Liver (tissue), 9 donors: ENCODE data around the gene PTP4A2. TPM values are rescaled to one million over a fixed set of nuclear protein-coding genes. Genes with fewer than 3 reads are reported as not detected.

Experiments used
- DNase-seq: peaks from one replicate; pipeline ENCODE4 v3.0.0-alpha.2; 2017; ENCODE audit warnings: low spot score
- H3K27ac ChIP-seq, 2 donors: one replicate each; pipeline ENCODE4 v1.7.0; 2013; ENCODE audit warnings: inconsistent platforms in 2 of 2, low read length in 2 of 2, control low read depth in 1 of 2, low read depth in 1 of 2, mild to moderate bottlenecking in 1 of 2
- H3K27me3 ChIP-seq, 4 donors: one replicate each; pipeline versions ENCODE4 v1.6.1 to v1.7.0; 2013; ENCODE audit warnings: low read length in 3 of 4, inconsistent platforms in 1 of 4, mild to moderate bottlenecking in 1 of 4, moderate library complexity in 1 of 4; ENCODE audit not compliant: control insufficient read depth in 4 of 4, insufficient read depth in 4 of 4
- H3K36me3 ChIP-seq, 4 donors: one replicate each; pipeline versions ENCODE4 v1.6.1 to v1.7.0; 2013; ENCODE audit warnings: low read length in 3 of 4, mild to moderate bottlenecking in 3 of 4, low read depth in 1 of 4, moderate library complexity in 1 of 4; ENCODE audit not compliant: control insufficient read depth in 4 of 4, insufficient read depth in 3 of 4
- H3K4me1 ChIP-seq, 4 donors: one replicate each; pipeline versions ENCODE4 v1.6.1 to v1.7.0; 2013; ENCODE audit warnings: low read length in 3 of 4, mild to moderate bottlenecking in 3 of 4, moderate library complexity in 1 of 4; ENCODE audit not compliant: control insufficient read depth in 4 of 4, insufficient read depth in 4 of 4
- H3K4me3 ChIP-seq, 3 donors: one replicate each; pipeline versions ENCODE4 v1.6.1 to v1.7.0; 2013; ENCODE audit warnings: low read length in 3 of 3, control low read depth in 1 of 3, low read depth in 1 of 3, mild to moderate bottlenecking in 1 of 3
- H3K9ac ChIP-seq, 2 donors: one replicate each; pipeline ENCODE4 v1.7.0; 2013; ENCODE audit warnings: low read length in 2 of 2, mild to moderate bottlenecking in 2 of 2, moderate library complexity in 2 of 2, control low read depth in 1 of 2, low read depth in 1 of 2
- H3K9me3 ChIP-seq, 4 donors: one replicate each; pipeline versions ENCODE4 v1.6.1 to v1.7.0; 2013; ENCODE audit warnings: low read length in 3 of 4; ENCODE audit not compliant: control insufficient read depth in 4 of 4
- ATF3 ChIP-seq: IDR thresholded peaks from 2 replicates; pipeline ENCODE4 v1.6.1; 2016; ENCODE audit warnings: antibody characterized with exemption
- CTCF ChIP-seq: fragments of 150-350 bp; IDR thresholded peaks from 2 replicates; pipeline ENCODE4 v1.5.1; 2017; ENCODE audit warnings: improper control_type of control experiment, low read depth, low read length; ENCODE audit not compliant: missing input control
- FOXA1 ChIP-seq: IDR thresholded peaks from 2 replicates; pipeline ENCODE4 v1.6.1; 2016; ENCODE audit warnings: antibody characterized with exemption
- FOXA2 ChIP-seq: IDR thresholded peaks from 2 replicates; pipeline ENCODE4 v1.6.1; 2016; ENCODE audit warnings: antibody characterized with exemption
- JUND ChIP-seq, 2 donors: IDR thresholded peaks; 2 replicates each; pipeline ENCODE4 v1.6.1; 2016; ENCODE audit warnings: antibody characterized with exemption in 2 of 2
- RAD21 ChIP-seq, 2 donors: IDR thresholded peaks; 2 replicates each; pipeline ENCODE4 v1.6.1; 2016; ENCODE audit warnings: antibody characterized with exemption in 2 of 2, mild to moderate bottlenecking in 2 of 2
- REST ChIP-seq: IDR thresholded peaks from 2 replicates; pipeline ENCODE4 v1.6.1; 2016; ENCODE audit warnings: antibody characterized with exemption, mild to moderate bottlenecking
- RXRA ChIP-seq, 2 donors: IDR thresholded peaks; 2 replicates each; pipeline ENCODE4 v1.6.1; 2017 to 2018; ENCODE audit warnings: antibody characterized with exemption in 2 of 2, mild to moderate bottlenecking in 1 of 2
- SP1 ChIP-seq: IDR thresholded peaks from 2 replicates; pipeline ENCODE4 v1.6.1; 2018; ENCODE audit warnings: antibody characterized with exemption, mild to moderate bottlenecking
- YY1 ChIP-seq: IDR thresholded peaks from 2 replicates; pipeline ENCODE4 v1.6.1; 2016; ENCODE audit warnings: antibody characterized with exemption, mild to moderate bottlenecking
- WGBS: extraction: QIAGEN DNeasy Blood & Tissue Kit; methylation state at CpG from one replicate; pipeline ENCODE4 v1.1.7; 2013; 5-methylcytosine and 5-hydroxymethylcytosine counted together
- polyA plus RNA-seq, 2 donors: library from polyadenylated mRNA; stranded (reverse) in 1 of 2; unstranded in 1 of 2; fragments of 200-250 nt in 1 of 2; fragments of >200 nt in 1 of 2; fragmentation: Nextera tagmentation in 1 of 2; extraction: Ambion mirVana in 1 of 2; gene quantifications; one replicate each; pipeline versions ENCODE4 v1.2.1 to v1.2.3, GENCODE V29; 2013 to 2015
- total RNA-seq, 2 donors: library from RNA; depleted of rRNA; stranded (reverse); fragments of >200 nt; gene quantifications; one replicate each; pipeline ENCODE4 v1.2.3, GENCODE V29; 2014
- donor health status: healthy.
- donor health status: healthy.
- donor health status: healthy.
- donor health status: healthy.
- donor health status: healthy.

Gene PTP4A2
- total and polyA plus RNA-seq, 4 donors = 47.7 to 98.1 (median 71.9) TPM

- H3K4me3 ChIP-seq = no peak overlapping the region
These were observed 72.3 kb downstream of the PTP4A2 start for GRCh38 chr1:31865728-31866449.

GRCh38 chr1:31862071-31862470 is 76.1 kb downstream of the PTP4A2 start:
- no peak for TF ChIP-seq CTCF
- TF ChIP-seq SP1 = no peak
- no peak for TF ChIP-seq RAD21 (IDR thresholded peaks at IDR 0.05)
- DNase-seq = no peak
- Histone ChIP-seq H3K27me3 (no peaks in the 10 kb centered on the region), H3K4me1 (no peaks in the 10 kb centered on the region), H3K36me3 (no peaks in the 10 kb centered on the region), H3K9me3 (no peaks in the 10 kb centered on the region), H3K4me3 (no peak overlapping the region), H3K9ac (no peak overlapping the region), H3K27ac (no peak overlapping the region)
- 95% methylated on average over 4 of the region's 4 CpGs for WGBS

More at GRCh38 chr1:31865728-31866449, 72.3 kb downstream of the PTP4A2 start:
- no peaks in the 10 kb centered on the region for H3K9me3 ChIP-seq
- DNase-seq = no peak
- TF ChIP-seq CTCF (no peak), JUND (IDR thresholded peaks at IDR 0.05) (no peak), FOXA1 (no peak), RXRA (IDR thresholded peaks at IDR 0.05) (no peak), REST (no peak), ATF3 (no peak), FOXA2 (no peak), YY1 (no peak)
- 93% methylated on average over 11 of the region's 11 CpGs for WGBS
- H3K4me1 ChIP-seq = no peaks in the 10 kb centered on the region
- H3K27me3 ChIP-seq = no peaks in the 10 kb centered on the region
- no peaks in the 10 kb centered on the region for H3K36me3 ChIP-seq
- H3K9ac ChIP-seq = no peak overlapping the region
- no peak overlapping the region for H3K27ac ChIP-seq
